HG03354 (cell line): ENCODE measurements around the gene TRIM42.

Experiments
- ATAC-seq: cut with Tn5 transposase; IDR thresholded peaks from one replicate; pipeline ENCODE4 v1.9.1; 2021; ENCODE audit warnings: mild to moderate bottlenecking; ENCODE audit not compliant: unreplicated experiment, poor library complexity, severe bottlenecking

TRIM42 gene

GRCh38 chr3:140677764-140678163 is at the start of gene TRIM42:
TRIM42 (plus strand) TSS chr3:140678064; CDS start chr3:140678230, 166 bp downstream.
- no peak for ATAC-seq

DNA sequence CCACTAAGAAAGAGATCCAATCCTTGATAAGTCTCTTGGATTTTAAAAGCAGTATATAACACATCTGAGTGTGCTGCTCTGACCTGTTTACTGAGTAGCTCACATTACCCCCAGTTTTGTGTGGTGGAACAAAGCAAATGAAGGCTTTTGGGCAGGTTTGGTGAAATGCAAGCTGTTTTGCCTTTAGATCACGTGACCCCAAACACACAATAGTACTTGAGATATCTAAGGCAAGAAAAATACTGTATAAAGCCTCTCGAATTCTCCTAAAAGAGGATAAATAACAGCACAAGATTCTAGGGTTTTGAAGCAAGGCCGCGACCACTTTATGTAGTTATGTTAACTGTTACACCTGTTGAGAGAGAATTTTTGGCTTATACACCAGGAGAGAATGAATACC is 49.3 kb upstream of the TRIM42 start:
- no peak for ATAC-seq

DNA sequence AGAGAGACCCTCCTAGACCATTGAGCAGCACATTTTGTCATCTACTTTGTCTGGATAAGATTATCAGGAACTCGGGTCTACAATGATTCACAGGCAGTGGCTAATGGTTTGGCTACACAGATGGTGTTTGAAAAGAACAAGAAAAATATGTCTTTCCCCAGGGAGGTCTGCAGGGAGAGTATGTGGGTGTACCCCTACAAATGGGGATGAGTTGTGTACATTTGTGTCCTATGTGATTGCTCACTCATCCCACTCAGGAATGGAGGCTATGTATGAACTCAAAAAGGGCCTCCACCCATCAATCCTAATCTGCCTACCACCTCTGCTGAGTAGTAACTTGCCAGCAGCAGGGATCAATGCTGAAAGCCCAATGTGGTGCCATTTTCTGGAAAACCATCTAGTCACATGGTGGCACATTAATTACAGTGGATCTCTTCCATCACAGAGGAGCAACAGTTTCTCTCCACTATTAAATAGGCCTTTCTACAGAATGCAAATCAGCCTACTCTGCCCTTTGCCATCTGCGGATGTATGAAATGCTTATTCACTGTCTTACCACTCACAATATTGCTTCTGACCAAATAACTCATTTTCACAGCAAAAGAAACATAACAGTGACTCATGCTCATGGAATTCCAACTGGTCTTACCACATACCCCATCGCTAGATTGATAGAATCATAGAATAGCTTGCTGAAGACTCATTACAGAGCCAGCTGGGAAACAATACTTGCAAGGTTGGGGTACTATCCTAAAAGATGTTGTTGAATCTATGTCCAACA is 48.3 kb upstream of the TRIM42 start:
- no peak for ATAC-seq

GRCh38 chr3:140630366-140630765 is 47.5 kb upstream of the TRIM42 start:
- no peak for ATAC-seq

DNA sequence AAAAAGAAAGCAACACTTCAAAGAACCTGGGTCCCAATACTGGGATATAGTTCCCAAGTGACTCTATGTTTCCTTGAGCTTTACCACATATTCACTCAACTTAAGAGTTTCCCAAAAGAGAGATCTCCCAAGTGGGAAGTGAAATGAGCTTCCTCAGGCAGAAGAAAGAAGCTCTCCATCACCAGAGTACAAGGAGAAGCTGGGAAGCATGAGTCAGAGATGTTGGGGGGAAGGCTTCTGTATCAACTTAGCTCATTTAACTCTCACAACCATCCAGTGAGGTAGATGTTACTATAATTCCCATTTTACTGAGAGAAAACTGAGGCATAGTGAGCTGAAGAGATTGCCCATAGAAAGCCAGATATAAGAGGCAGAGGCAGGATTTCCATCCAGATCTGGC is 47.0 kb upstream of the TRIM42 start:
- ATAC-seq, result no peak

GRCh38 chr3:140635276-140635675 is 42.6 kb upstream of the TRIM42 start:
- no peak for ATAC-seq

DNA sequence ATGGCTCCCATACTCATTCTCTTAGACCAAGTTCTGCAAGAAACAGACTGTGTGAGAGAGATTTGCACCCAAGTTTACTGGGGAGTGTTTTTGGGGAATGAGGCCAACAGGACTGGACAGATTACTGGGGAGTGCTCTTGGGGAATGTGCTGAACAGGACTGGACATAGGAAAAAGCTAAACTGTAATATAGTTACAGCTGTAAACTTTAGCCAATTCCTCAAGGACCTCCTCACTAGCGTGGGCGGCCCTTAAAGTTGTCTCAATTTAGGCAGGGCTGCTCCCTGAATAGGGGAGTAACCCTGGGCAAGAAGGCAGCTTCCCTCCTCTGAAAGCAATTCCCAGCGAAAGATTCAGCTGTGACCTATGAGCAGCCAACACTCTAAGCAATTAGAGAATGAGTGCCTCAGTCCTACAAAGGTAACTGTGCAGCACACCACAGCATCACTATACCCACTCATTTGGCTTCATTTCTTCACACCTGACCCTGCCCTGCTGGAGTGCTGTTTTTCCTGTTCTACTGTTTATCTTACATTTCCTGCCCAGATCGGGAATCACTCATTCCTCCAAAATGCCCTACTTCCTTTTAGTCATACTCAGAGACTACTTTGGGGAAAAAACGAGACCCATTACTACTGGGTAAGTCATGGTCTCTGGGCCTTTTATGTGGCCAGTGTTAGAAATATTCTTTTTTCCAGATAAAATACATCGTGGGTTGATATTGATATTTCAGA is 41.3 kb upstream of the TRIM42 start:
- ATAC-seq, result no peak

DNA sequence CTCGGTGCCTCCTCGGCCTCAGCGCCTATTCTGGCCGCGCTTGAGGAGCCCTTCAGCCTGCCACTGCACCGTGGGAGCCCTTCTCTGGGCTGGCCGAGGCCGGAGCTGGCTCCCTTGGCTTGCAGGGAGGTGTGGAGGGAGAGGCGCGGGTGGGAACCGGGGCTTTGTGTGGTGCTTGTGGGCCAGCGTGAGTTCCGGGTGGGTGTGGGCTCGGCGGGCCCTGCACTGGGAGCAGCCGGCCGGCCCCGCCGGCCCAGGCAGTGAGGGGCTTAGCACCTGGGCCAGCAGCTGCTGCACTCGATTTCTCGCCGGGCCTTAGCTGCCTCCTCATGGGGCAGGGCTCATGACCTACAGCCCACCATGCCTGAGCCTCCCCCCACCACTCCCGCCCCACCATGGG is 26.6 kb upstream of the TRIM42 start:
- ATAC-seq, result no peak

GRCh38 chr3:140655678-140656077 is 22.2 kb upstream of the TRIM42 start:
- ATAC-seq, result no peak

- ATAC-seq, result no peak
These were observed 13.8 kb upstream of the TRIM42 start for GRCh38 chr3:140664111-140664510.

DNA sequence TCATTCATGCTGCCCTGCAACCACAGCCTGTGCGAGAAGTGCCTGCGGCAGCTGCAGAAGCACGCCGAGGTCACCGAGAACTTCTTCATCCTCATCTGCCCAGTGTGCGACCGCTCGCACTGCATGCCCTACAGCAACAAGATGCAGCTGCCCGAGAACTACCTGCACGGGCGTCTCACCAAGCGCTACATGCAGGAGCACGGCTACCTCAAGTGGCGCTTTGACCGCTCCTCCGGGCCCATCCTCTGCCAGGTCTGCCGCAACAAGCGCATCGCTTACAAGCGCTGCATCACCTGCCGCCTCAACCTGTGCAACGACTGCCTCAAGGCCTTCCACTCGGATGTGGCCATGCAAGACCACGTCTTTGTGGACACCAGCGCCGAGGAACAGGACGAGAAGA is 4.7 kb downstream of the TRIM42 start:
- no peak for ATAC-seq

DNA sequence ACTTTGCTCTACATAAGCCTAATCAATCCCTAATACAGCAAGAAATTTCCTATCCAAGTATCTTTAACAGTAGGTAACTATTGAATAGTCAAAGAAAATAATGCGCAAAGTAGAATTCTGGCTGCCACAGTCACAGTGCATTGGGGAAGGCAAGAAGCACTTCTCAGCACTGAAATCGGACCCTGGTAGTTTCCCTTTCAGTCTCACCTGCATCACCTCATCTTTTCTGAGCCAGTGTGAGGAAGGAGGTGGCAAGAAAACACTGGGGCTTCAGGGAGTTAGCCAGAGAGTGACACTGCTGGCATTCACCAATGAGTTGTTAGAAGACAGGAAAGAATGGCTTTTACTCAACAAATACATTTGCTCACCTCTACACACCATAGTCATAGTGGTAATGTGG is 8.3 kb downstream of the TRIM42 start:
- no peak for ATAC-seq

DNA sequence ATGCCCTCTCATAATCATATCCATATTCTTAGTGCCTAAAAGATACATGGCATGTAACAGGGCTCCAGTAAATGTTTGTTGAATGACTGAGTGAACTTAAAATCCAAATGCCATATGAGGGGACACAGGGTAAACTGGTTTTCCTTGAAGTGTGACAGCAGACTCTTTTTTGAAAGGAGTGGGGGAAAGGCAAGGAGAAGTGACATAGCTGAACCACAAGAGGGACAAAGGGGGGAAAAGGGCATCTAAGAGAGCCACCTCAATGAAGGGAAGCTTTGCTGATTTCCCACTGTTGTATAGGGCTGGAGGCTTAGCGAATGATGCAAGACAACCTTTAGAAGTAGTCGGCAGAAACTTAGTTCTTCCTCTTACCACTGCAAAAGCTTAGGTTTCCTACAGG is 9.1 kb downstream of the TRIM42 start:
- ATAC-seq, result no peak

DNA sequence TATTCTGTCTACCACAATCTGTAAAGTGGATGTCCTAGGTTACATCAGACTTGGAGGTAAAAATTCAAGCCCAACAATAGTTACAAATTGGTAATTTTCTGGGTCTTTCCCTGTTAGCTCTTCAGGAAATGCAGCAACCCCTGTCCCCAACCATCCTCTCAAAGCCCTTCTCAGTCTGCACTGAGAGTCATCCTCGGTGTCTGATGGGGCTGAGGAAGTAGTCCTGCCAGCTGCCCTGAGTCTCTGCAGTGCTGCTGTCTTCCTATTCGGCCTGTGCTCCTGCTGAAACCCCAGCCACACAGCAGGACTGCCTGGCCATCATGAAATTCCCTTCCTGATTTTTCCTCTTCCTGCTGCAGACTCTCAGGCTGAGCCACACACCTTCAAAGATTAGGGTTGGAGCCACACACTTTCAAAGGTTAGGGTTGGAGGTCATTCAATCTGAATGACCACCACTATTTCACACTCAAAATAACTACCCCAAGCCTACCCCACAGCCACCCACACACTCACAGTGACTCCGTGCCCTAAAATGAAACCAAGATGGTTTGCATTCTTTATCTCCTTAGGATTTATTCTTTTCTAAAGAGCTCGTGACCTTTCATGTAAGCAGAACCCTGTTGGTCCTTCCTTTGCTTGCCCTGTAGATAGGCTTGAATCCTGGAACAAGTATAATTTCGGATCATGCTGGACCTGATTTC is 17.6 kb downstream of the TRIM42 start:
- peak; percentile 57 for ATAC-seq

- no peak for ATAC-seq
These were observed 21.8 kb downstream of the TRIM42 start for GRCh38 chr3:140699516-140700231.

DNA sequence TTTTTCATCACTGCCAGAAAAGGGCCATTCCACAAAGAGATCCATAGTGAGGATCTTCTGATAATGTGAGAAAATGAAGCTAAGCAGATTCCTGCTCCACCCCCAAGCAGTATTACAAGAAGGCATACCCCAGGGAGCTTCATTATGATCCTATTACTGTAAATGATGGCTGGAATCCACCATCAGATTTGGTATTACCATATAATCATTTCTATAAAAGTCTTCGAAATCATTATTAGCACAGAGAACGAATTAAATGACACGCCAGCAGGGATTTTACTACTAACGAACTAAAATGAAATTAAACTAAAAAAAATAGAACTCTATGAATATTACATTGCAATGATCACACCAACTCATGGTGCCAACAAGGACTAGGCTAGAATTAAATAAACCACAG is 24.4 kb downstream of the TRIM42 start:
- ATAC-seq, result no peak

DNA sequence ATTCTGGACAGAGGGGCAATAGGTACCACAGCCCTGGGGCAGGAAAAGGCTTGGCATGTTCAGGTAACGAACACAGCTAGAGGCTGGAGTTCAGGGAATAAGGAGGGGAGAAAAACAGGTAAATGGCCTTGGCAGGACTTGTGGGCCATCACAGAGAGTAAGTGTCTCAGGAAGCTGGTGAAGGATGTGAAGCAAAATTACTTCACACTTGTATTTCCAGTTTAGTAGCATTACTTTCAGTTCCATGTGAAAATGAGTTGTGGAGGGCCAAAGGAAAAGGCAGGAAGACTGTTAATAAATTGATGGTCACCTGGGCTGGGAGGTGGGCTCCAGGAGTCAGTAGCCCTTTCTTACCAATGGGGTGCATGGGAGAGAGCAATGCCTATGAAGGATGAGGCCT is 25.6 kb downstream of the TRIM42 start:
- no peak for ATAC-seq

GRCh38 chr3:140704733-140705132 is 26.9 kb downstream of the TRIM42 start:
- no peak for ATAC-seq

GRCh38 chr3:140705954-140706353 is 28.1 kb downstream of the TRIM42 start:
- no peak for ATAC-seq

GRCh38 chr3:140706360-140706759 is 28.5 kb downstream of the TRIM42 start:
- ATAC-seq, result no peak
